Body of pancreas (tissue), 4 donors: ENCODE results near the gene OR52J3. TPM values are rescaled to one million over a fixed set of nuclear protein-coding genes. Genes with fewer than 3 reads are reported as not detected.
"Not testable (repeated sequence)": the region's sequence is repeated elsewhere in the genome, so short reads cannot be mapped to it uniquely, and the experiment has no call there.

Source experiments
- ATAC-seq: fragments of 150-250 bp; one replicate; pipeline ENCODE4 v1.9.1; 2016
- DNase-seq, 4 donors: peaks; one replicate each; pipeline ENCODE4 v3.0.0-alpha.2; 2019
- H3K27ac ChIP-seq, 4 donors: fragments of 200-600 bp; sonication (generic); 1 replicate in 3 of 4; 2 replicates in 1 of 4; pipeline versions ENCODE4 v1.5.1 to v1.6.1; 2016 to 2019; ENCODE audit warnings: mild to moderate bottlenecking in 1 of 4, mixed read lengths in 1 of 4, moderate library complexity in 1 of 4
- H3K27me3 ChIP-seq, 2 donors: fragments of 200-600 bp; sonication (generic); one replicate each; pipeline ENCODE4 v1.6.0; 2016; ENCODE audit warnings: mild to moderate bottlenecking in 1 of 2
- H3K36me3 ChIP-seq, 2 donors: fragments of 200-600 bp; sonication (generic); replicated peaks in 1 of 2; 2 replicates each; pipeline ENCODE4 v1.5.1; 2016; ENCODE audit warnings: low read depth in 2 of 2; ENCODE audit not compliant: insufficient read depth in 1 of 2
- H3K4me1 ChIP-seq: fragments of 200-600 bp; sonication (generic); one replicate; pipeline ENCODE4 v1.6.0; 2016
- H3K4me3 ChIP-seq, 2 donors: fragments of 200-600 bp; sonication (generic); 1 replicate in 1 of 2; 2 replicates in 1 of 2; pipeline ENCODE4 v1.5.1; 2016 to 2019
- H3K9me3 ChIP-seq, 3 donors: fragments of 200-600 bp; sonication (generic); 1 replicate in 2 of 3; 2 replicates in 1 of 3; pipeline ENCODE4 v1.5.1; 2016
- POLR2A ChIP-seq, 3 donors: fragments of 450-650 bp; IDR thresholded peaks; one replicate each; pipeline ENCODE4 v1.6.1; 2016; ENCODE audit warnings: antibody characterized with exemption in 3 of 3, mild to moderate bottlenecking in 2 of 3
- WGBS, 2 donors: methylation state at CpG; one replicate each; pipeline ENCODE4 v1.1.5; 2017; 5-methylcytosine and 5-hydroxymethylcytosine counted together
- intact Hi-C: fragments of 100-400 bp; cut with DNase I; formaldehyde crosslinking; loops from one replicate; pipeline ENCODE4 v1.15.1; 2023
- total RNA-seq, 2 donors: library from RNA; depleted of rRNA; stranded (reverse); fragments of >200 nt; gene quantifications; one replicate each; pipeline ENCODE4 v1.1.0, GENCODE V29; 2016
- TF ChIP-seq, protein P1 (sequence below), 7 experiments: fragments of 450-650 bp in 4 of 7; fragments of 200-600 bp in 3 of 7; sonication (generic) in 3 of 7; IDR thresholded peaks; one replicate each; pipeline ENCODE4 v1.5.1; 2016 to 2019; ENCODE audit warnings: antibody characterized with exemption in 7 of 7

OR52J3 gene
- total RNA-seq, 2 donors from 2014 or later, result not detected

DNA sequence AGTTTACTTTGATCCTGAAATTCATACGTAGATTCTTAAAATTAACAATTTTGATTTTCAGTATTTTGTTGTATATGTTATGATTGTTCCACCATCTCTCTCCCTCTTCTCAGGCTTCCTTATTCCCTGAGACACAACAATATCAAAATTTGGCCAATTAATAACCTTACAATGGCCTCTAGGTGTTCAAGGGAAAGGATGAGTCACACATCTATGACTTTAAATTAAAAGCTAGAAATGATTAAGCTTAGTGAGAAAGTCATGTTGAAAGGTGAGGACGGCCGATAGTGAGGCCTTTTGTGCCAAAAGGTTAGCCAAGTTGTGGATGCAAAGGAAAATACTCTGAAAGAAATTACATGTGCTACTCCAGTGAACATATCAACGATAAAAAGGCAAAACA lies 5.5 kb upstream of the OR52J3 start:
- Histone ChIP-seq H3K36me3 (no peaks in the 10 kb centered on the region), H3K4me3 (no peak overlapping the region), H3K27me3 (no peaks in the 10 kb centered on the region), H3K9me3 (no peaks in the 10 kb centered on the region), H3K27ac (no peak overlapping the region), H3K4me1 (no peaks in the 10 kb centered on the region)
- WGBS, 2 donors, result 44 to 53% methylated on average over 4 of the region's 4 CpGs
- ATAC-seq, result no peak
- TF ChIP-seq POLR2A (IDR thresholded peaks at IDR 0.05), result no peak
- TF ChIP-seq, protein P1, sequence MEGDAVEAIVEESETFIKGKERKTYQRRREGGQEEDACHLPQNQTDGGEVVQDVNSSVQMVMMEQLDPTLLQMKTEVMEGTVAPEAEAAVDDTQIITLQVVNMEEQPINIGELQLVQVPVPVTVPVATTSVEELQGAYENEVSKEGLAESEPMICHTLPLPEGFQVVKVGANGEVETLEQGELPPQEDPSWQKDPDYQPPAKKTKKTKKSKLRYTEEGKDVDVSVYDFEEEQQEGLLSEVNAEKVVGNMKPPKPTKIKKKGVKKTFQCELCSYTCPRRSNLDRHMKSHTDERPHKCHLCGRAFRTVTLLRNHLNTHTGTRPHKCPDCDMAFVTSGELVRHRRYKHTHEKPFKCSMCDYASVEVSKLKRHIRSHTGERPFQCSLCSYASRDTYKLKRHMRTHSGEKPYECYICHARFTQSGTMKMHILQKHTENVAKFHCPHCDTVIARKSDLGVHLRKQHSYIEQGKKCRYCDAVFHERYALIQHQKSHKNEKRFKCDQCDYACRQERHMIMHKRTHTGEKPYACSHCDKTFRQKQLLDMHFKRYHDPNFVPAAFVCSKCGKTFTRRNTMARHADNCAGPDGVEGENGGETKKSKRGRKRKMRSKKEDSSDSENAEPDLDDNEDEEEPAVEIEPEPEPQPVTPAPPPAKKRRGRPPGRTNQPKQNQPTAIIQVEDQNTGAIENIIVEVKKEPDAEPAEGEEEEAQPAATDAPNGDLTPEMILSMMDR (IDR thresholded peaks at IDR 0.05), result no peak
- intact Hi-C loops, result no loop called here
- no peak for DNase-seq

DNA sequence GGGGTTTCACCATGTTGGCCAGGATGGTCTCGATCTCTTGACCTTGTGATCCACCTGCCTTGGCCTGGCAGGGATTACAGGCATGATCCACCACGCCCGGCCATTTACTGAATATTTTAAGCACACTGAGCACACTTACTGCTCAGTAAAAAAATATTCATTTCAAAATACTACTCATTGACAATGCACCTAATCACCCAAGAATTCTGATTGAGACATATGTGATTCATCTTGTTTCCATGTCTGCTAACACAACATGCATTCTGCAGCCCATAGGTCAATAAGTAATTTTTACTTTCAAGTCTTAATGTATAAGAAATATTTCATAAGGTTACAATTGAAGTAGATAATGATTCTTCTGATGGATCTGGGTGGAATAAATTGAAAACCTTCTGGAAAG lies 4.2 kb upstream of the OR52J3 start:
- TF ChIP-seq POLR2A (IDR thresholded peaks at IDR 0.05), result no peak
- TF ChIP-seq, protein P1 (IDR thresholded peaks at IDR 0.05), result no peak
- H3K27ac ChIP-seq, result no peak overlapping the region
- intact Hi-C loops, result no loop called here
- no peaks in the 10 kb centered on the region for H3K4me1 ChIP-seq
- no peak for DNase-seq
- no peaks in the 10 kb centered on the region for H3K27me3 ChIP-seq
- no peak for ATAC-seq
- no peaks in the 10 kb centered on the region for H3K36me3 ChIP-seq
- WGBS, 2 donors, result 46 to 67% methylated on average over 3 of the region's 3 CpGs
- H3K9me3 ChIP-seq, result no peaks in the 10 kb centered on the region
- no peak overlapping the region for H3K4me3 ChIP-seq

DNA sequence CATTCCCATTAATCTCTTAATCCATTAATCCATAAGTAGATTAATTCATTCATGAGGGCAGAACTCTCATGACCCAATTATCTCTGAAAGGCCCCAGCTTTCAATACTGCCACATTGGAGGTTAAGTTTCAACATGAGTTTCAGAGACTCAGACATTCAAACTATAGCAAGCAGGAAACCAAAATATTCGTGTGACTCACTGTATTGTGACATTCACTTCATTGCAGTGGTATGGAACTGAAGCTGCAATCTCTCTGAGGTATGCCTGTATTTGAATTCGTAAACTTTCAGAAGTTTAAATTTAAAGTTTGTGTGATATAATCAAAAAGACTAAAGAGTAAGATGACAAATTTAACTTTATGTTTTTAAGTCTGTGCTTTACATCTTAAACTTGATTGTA lies 2.9 kb upstream of the OR52J3 start:
- Histone ChIP-seq H3K27ac (no peak overlapping the region), H3K4me1 (no peaks in the 10 kb centered on the region), H3K9me3 (no peaks in the 10 kb centered on the region), H3K27me3 (no peaks in the 10 kb centered on the region), H3K4me3 (no peak overlapping the region), H3K36me3 (no peaks in the 10 kb centered on the region)
- ATAC-seq, result no peak
- 45 to 46% methylated on average over 2 of the region's 2 CpGs for WGBS, 2 donors
- intact Hi-C loops, result no loop called here
- TF ChIP-seq POLR2A (IDR thresholded peaks at IDR 0.05), result no peak
- TF ChIP-seq, protein P1 (IDR thresholded peaks at IDR 0.05), result no peak
- DNase-seq, result no peak

DNA sequence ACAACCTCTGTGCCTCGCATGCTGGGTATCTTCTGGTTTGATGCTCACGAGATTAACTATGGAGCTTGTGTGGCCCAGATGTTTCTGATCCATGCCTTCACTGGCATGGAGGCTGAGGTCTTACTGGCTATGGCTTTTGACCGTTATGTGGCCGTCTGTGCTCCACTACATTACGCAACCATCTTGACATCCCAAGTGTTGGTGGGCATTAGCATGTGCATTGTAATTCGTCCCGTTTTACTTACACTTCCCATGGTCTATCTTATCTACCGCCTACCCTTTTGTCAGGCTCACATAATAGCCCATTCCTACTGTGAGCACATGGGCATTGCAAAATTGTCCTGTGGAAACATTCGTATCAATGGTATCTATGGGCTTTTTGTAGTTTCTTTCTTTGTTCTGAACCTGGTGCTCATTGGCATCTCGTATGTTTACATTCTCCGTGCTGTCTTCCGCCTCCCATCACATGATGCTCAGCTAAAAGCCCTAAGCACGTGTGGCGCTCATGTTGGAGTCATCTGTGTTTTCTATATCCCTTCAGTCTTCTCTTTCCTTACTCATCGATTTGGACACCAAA lies 516 bp downstream of the OR52J3 start:
- TF ChIP-seq, protein P1 (IDR thresholded peaks at IDR 0.05), result no peak
- TF ChIP-seq POLR2A (IDR thresholded peaks at IDR 0.05), result no peak
- whole genome bisulfite sequencing, 2 donors, result 73 to 79% methylated on average over 15 of the region's 15 CpGs
- Histone ChIP-seq H3K4me3 (no peak overlapping the region), H3K36me3 (no peaks in the 10 kb centered on the region), H3K27ac (no peak overlapping the region), H3K4me1 (no peaks in the 10 kb centered on the region), H3K27me3 (no peaks in the 10 kb centered on the region), H3K9me3 (no peaks in the 10 kb centered on the region)
- intact Hi-C loops, result no loop called here
- DNase-seq (no peak), ATAC-seq (no peak)

DNA sequence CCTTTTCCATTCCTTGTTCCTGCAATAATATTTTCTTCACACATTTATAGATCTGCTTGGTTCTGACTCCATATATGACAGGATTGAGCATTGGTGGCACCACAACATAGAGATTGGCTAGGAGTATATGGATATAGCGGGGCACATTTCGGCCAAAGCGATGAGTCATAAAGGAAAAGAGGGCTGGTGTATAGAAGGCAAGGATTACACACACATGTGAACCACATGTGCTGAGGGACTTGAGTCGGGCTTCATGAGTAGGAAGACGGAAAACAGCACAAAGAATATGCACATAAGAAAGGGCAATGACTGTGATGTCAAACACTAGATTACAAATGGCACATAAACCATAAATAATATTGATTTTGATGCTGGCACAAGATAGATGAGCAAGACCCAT lies 12.4 kb downstream of the OR52J3 start:
- DNase-seq, H3K4me1 ChIP-seq, ATAC-seq, H3K9me3 ChIP-seq, H3K36me3 ChIP-seq, intact Hi-C loops, H3K4me3 ChIP-seq, H3K27ac ChIP-seq, H3K27me3 ChIP-seq: not testable (repeated sequence)
- whole genome bisulfite sequencing, 2 donors, result 65 to 70% methylated on average over 5 of the region's 5 CpGs
